ENCODE data around the gene PLA2G4B.

The PLA2G4B gene

GRCh38 chr15:41849204-41849603 is 10.6 kb downstream of the PLA2G4B start:
- no peak for DNase-seq (ENCODE audit: low spot score in 2 of 2)
- no peak overlapping the region for H3K4me3 Mint-ChIP-seq
- H3K27ac Mint-ChIP-seq, result peak overlapping the region; percentile 85
- H3K36me3 Mint-ChIP-seq, result peaks cover 4% of the 10 kb centered on the region
- H3K9me3 Mint-ChIP-seq, result no peaks in the 10 kb centered on the region
- ATAC-seq, result no peak
- H3K4me1 Mint-ChIP-seq, result peaks cover 19% of the 10 kb centered on the region

- H3K9me3 Mint-ChIP-seq, result no peaks in the 10 kb centered on the region
- H3K36me3 Mint-ChIP-seq, result peaks cover 4% of the 10 kb centered on the region
- DNase-seq (ENCODE audit: low spot score in 2 of 2), result no peak
- peaks cover 19% of the 10 kb centered on the region for H3K4me1 Mint-ChIP-seq
- ATAC-seq, result no peak
- no peak overlapping the region for H3K27ac Mint-ChIP-seq
- H3K4me3 Mint-ChIP-seq, result no peak overlapping the region
Observed at GRCh38 chr15:41849861-41850260, 11.2 kb downstream of the PLA2G4B start.

DNA sequence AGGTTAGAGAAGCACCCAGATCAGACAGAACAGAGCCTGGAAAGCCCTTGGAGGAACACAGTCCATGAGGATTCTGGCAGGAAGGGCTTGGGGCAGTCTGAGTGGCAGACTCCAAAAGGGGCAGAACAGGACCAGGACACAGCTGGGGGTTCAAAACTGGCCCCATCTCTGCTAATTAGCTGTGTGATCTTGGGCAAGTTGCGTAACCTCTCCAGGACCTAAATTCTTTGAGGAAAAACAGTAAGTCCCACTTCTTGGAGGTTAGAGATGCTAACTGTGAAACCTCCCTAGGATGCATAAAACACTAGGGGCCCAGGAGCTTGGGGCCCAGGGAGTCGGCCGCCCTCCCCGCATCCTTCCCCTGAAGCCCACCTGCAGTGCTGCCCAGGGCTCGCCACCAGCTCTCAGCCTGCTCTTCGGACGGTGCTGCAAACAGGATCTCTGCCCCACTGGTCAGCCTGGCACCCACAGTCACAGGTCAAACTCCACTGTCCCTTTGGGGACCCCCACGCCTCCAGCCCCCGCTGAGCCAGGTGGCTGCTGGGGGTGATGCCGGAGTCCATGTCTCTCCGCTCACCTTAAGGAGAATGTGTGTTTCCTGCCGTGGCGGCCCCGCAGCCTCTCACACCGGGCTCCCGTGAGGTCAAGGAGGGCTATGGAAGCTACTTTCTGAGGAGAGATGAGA is 12.0 kb downstream of the PLA2G4B start:
- Mint-ChIP-seq H3K36me3 (peaks cover 4% of the 10 kb centered on the region), H3K27ac (peak overlapping the region; percentile 29), H3K4me3 (no peak overlapping the region), H3K9me3 (no peaks in the 10 kb centered on the region), H3K4me1 (peaks cover 19% of the 10 kb centered on the region)
- ATAC-seq (no peak), DNase-seq (ENCODE audit: low spot score in 2 of 2) (no peak)

- Mint-ChIP-seq H3K27ac (peak overlapping the region; percentile 29), H3K4me3 (no peak overlapping the region), H3K9me3 (no peaks in the 10 kb centered on the region), H3K36me3 (peaks cover 4% of the 10 kb centered on the region), H3K4me1 (peaks cover 19% of the 10 kb centered on the region)
- ATAC-seq, result no peak
- no peak for DNase-seq (ENCODE audit: low spot score in 2 of 2)
Observed at GRCh38 chr15:41851167-41851523, 12.5 kb downstream of the PLA2G4B start.

GRCh38 chr15:41851755-41852370 is 13.2 kb downstream of the PLA2G4B start:
- no peak overlapping the region for H3K27ac Mint-ChIP-seq
- H3K4me1 Mint-ChIP-seq, result peaks cover 19% of the 10 kb centered on the region
- no peaks in the 10 kb centered on the region for H3K9me3 Mint-ChIP-seq
- DNase-seq (ENCODE audit: low spot score in 2 of 2) (no peak), ATAC-seq (no peak)
- peaks cover 4% of the 10 kb centered on the region for H3K36me3 Mint-ChIP-seq
- H3K4me3 Mint-ChIP-seq, result no peak overlapping the region

- no peak overlapping the region for H3K4me3 Mint-ChIP-seq
- no peak for ATAC-seq
- no peaks in the 10 kb centered on the region for H3K36me3 Mint-ChIP-seq
- peaks cover 19% of the 10 kb centered on the region for H3K4me1 Mint-ChIP-seq
- DNase-seq (ENCODE audit: low spot score in 2 of 2), result no peak
- H3K9me3 Mint-ChIP-seq, result no peaks in the 10 kb centered on the region
- no peak overlapping the region for H3K27ac Mint-ChIP-seq
Observed at GRCh38 chr15:41852736-41853590, 14.3 kb downstream of the PLA2G4B start.

GRCh38 chr15:41853831-41854230 is 15.2 kb downstream of the PLA2G4B start:
- ATAC-seq, result no peak
- Mint-ChIP-seq H3K4me3 (no peak overlapping the region), H3K9me3 (no peaks in the 10 kb centered on the region), H3K36me3 (no peaks in the 10 kb centered on the region), H3K27ac (no peak overlapping the region), H3K4me1 (peaks cover 11% of the 10 kb centered on the region)
- no peak for DNase-seq (ENCODE audit: low spot score in 2 of 2)

DNA sequence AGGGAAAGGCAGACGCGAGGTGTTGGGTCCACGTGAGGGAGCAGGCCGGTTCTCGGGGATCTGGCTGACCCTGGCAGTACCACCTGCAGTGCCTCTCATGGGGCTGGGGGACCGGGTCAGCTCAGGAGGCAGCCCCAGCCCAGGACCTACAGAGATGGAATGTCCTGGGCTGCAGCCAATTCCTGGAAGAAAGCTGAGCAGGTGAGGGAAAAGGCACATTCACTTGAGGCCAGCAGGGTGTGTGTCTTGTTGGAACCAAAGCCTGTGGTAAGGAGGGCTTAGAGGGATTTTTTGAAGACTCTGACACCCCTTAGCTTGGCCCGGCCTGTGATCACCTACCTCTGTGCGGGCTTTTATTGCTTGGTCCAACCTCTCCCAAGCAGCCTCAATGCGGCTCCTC is 15.8 kb downstream of the PLA2G4B start:
- H3K27ac Mint-ChIP-seq, result peak overlapping the region; percentile 29
- H3K4me1 Mint-ChIP-seq, result peaks cover 5% of the 10 kb centered on the region
- no peaks in the 10 kb centered on the region for H3K9me3 Mint-ChIP-seq
- ATAC-seq (no peak), DNase-seq (ENCODE audit: low spot score in 2 of 2) (no peak)
- no peak overlapping the region for H3K4me3 Mint-ChIP-seq
- H3K36me3 Mint-ChIP-seq, result no peaks in the 10 kb centered on the region

GRCh38 chr15:41855261-41855961 is 16.8 kb downstream of the PLA2G4B start:
- DNase-seq (ENCODE audit: low spot score in 2 of 2) (no peak), ATAC-seq (no peak)
- H3K36me3 Mint-ChIP-seq, result no peaks in the 10 kb centered on the region
- no peak overlapping the region for H3K4me3 Mint-ChIP-seq
- no peaks in the 10 kb centered on the region for H3K9me3 Mint-ChIP-seq
- peaks cover 5% of the 10 kb centered on the region for H3K4me1 Mint-ChIP-seq
- H3K27ac Mint-ChIP-seq, result no peak overlapping the region

GRCh38 chr15:41856262-41856661 is 17.6 kb downstream of the PLA2G4B start:
- Mint-ChIP-seq H3K27ac (no peak overlapping the region), H3K4me3 (no peak overlapping the region), H3K9me3 (no peaks in the 10 kb centered on the region), H3K36me3 (no peaks in the 10 kb centered on the region), H3K4me1 (peaks cover under 1% of the 10 kb centered on the region)
- DNase-seq (ENCODE audit: low spot score in 2 of 2) (no peak), ATAC-seq (no peak)

GRCh38 chr15:41856716-41857115 is 18.1 kb downstream of the PLA2G4B start:
- no peaks in the 10 kb centered on the region for H3K36me3 Mint-ChIP-seq
- H3K4me3 Mint-ChIP-seq, result no peak overlapping the region
- DNase-seq (ENCODE audit: low spot score in 2 of 2), result no peak
- H3K27ac Mint-ChIP-seq, result no peak overlapping the region
- ATAC-seq, result no peak
- no peaks in the 10 kb centered on the region for H3K4me1 Mint-ChIP-seq
- H3K9me3 Mint-ChIP-seq, result no peaks in the 10 kb centered on the region

- no peak overlapping the region for H3K27ac Mint-ChIP-seq
- no peaks in the 10 kb centered on the region for H3K36me3 Mint-ChIP-seq
Observed at GRCh38 chr15:41857316-41857715, 18.7 kb downstream of the PLA2G4B start.

DNA sequence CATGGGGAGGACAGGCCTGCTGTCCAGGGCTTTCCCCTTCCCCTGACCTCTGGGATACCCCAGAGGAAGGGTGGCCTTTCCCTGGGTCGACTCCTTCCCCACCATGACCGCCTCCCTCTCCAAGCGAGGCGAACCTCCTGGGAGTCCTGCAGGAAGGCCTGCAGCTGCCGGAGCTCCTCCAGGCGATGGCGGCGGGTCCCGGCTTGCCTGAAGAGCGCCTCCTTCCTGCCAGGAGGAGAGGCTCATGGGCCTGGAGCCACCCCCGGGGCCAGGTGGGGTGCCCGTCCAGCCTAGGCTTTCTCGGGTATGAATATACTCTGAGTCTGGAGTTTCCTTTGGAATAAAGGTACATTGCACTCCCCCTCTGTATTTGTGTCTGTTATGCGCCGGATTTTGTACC is 20.1 kb downstream of the PLA2G4B start:
- DNase-seq (ENCODE audit: low spot score in 2 of 2) (no peak), ATAC-seq (no peak)
- Mint-ChIP-seq H3K9me3 (no peaks in the 10 kb centered on the region), H3K27ac (no peak overlapping the region), H3K4me1 (peaks cover 5% of the 10 kb centered on the region), H3K4me3 (no peak overlapping the region), H3K36me3 (no peaks in the 10 kb centered on the region)

More at GRCh38 chr15:41857316-41857715, 18.7 kb downstream of the PLA2G4B start:
- Mint-ChIP-seq H3K4me3 (no peak overlapping the region), H3K4me1 (no peaks in the 10 kb centered on the region), H3K9me3 (no peaks in the 10 kb centered on the region)
- DNase-seq (ENCODE audit: low spot score in 2 of 2) (no peak), ATAC-seq (no peak)

GRCh38 chr15:41860049-41860828 is 21.6 kb downstream of the PLA2G4B start:
- no peaks in the 10 kb centered on the region for H3K9me3 Mint-ChIP-seq
- H3K4me3 Mint-ChIP-seq, result no peak overlapping the region
- no peak overlapping the region for H3K27ac Mint-ChIP-seq
- peaks cover 14% of the 10 kb centered on the region for H3K4me1 Mint-ChIP-seq
- DNase-seq (ENCODE audit: low spot score in 2 of 2) (no peak), ATAC-seq (no peak)
- H3K36me3 Mint-ChIP-seq, result no peaks in the 10 kb centered on the region

Data from stimulated activated effector memory CD8-positive, alpha-beta T cell treated with anti-CD3 and anti-CD28 coated beads, Interleukin-12 subunit alpha, Interleukin-12 subunit beta, amount 100 ng/mL, for 72 hours (primary cell).